HG03139 (cell line): ENCODE data around the gene MYO1D.

ENCODE experiments used
- ATAC-seq: cut with Tn5 transposase; IDR thresholded peaks from one replicate; pipeline ENCODE4 v1.9.1; 2021; ENCODE audit not compliant: unreplicated experiment

Gene MYO1D

GRCh38 chr17:32861981-32862380 is 14.9 kb downstream of the MYO1D start:
- no peak for ATAC-seq

- no peak for ATAC-seq
Measured at GRCh38 chr17:32859857-32860525, 16.9 kb downstream of the MYO1D start.

GRCh38 chr17:32855620-32856019 is 21.3 kb downstream of the MYO1D start:
- no peak for ATAC-seq

GRCh38 chr17:32854832-32855389 is 22.0 kb downstream of the MYO1D start:
- no peak for ATAC-seq

GRCh38 chr17:32854207-32854606 is 22.7 kb downstream of the MYO1D start:
- no peak for ATAC-seq

- ATAC-seq, result no peak
Measured at GRCh38 chr17:32852811-32853210, 24.1 kb downstream of the MYO1D start.

- no peak for ATAC-seq
Measured at GRCh38 chr17:32849879-32850278, 27.0 kb downstream of the MYO1D start.

GRCh38 chr17:32847977-32848376 is 28.9 kb downstream of the MYO1D start:
- ATAC-seq, result no peak

GRCh38 chr17:32846143-32846542 is 30.8 kb downstream of the MYO1D start:
- ATAC-seq, result no peak

GRCh38 chr17:32840241-32840640 is 36.7 kb downstream of the MYO1D start:
- ATAC-seq, result no peak

- ATAC-seq, result no peak
Measured at GRCh38 chr17:32836527-32836926, 40.4 kb downstream of the MYO1D start.

GRCh38 chr17:32835291-32835761 is 41.6 kb downstream of the MYO1D start:
- no peak for ATAC-seq

- no peak for ATAC-seq
Measured at GRCh38 chr17:32834104-32834503, 42.8 kb downstream of the MYO1D start.

- ATAC-seq, result no peak
Measured at GRCh38 chr17:32833526-32833925, 43.4 kb downstream of the MYO1D start.

GRCh38 chr17:32833076-32833475 is 43.8 kb downstream of the MYO1D start:
- ATAC-seq, result no peak

- ATAC-seq, result no peak
Measured at GRCh38 chr17:32831627-32832243, 45.2 kb downstream of the MYO1D start.

- no peak for ATAC-seq
Measured at GRCh38 chr17:32831223-32831622, 45.7 kb downstream of the MYO1D start.

- no peak for ATAC-seq
Measured at GRCh38 chr17:32828822-32829221, 48.1 kb downstream of the MYO1D start.

- ATAC-seq, result no peak
Measured at GRCh38 chr17:32827227-32827626, 49.7 kb downstream of the MYO1D start.

- no peak for ATAC-seq
Measured at GRCh38 chr17:32826076-32826475, 50.8 kb downstream of the MYO1D start.

- no peak for ATAC-seq
Measured at GRCh38 chr17:32824334-32824733, 52.6 kb downstream of the MYO1D start.

GRCh38 chr17:32822996-32823395 is 53.9 kb downstream of the MYO1D start:
- ATAC-seq, result no peak
